IMR-90 (cell line): ENCODE data around the gene RPUSD2. TPM values are rescaled to one million over a fixed set of nuclear protein-coding genes. Genes with fewer than 3 reads are reported as not detected.

ENCODE experiments used
- ATAC-seq: fragments of 200-7000 bp; cut with Tn5 transposase; 2 replicates; pipeline ENCODE4 v1.9.1; 2020; ENCODE audit warnings: low read depth, mild to moderate bottlenecking, moderate library complexity
- BruUV-seq: library from RNA; stranded (reverse); fragments of 400-500 nt; replicated peaks from 2 replicates; lab custom pipeline; 2021; lab: Mats Ljungman, UMichigan
- CTCF ChIA-PET: fragments of 300-600 bp; formaldehyde crosslinking; extraction: SDS; loops from one replicate; lab custom pipeline; 2021; ENCODE audit warnings: antibody characterized with exemption; lab: Yijun Ruan, JAX
- POLR2A ChIA-PET: fragments of 300-600 bp; sonication (Branson Sonifier 250); formaldehyde crosslinking; loops from one replicate; lab custom pipeline; 2022; ENCODE audit warnings: antibody characterized with exemption; ENCODE audit not compliant: unreplicated experiment; lab: Charles Lee
- DNase-seq: peaks from one replicate; pipeline ENCODE4 v3.0.0; 2013
- H2AFZ ChIP-seq: replicated peaks from 2 replicates; pipeline ENCODE3; 2013; ENCODE audit warnings: low read length, mild to moderate bottlenecking; ENCODE audit not compliant: poor library complexity
- H2AK5ac ChIP-seq: 2 replicates; pipeline ENCODE4 v1.6.1; 2013; ENCODE audit warnings: low read depth, low read length, inconsistent platforms
- H2AK9ac ChIP-seq: replicated peaks from 2 replicates; pipeline ENCODE3; 2013; ENCODE audit warnings: mild to moderate bottlenecking, low read depth, low read length, moderate library complexity; ENCODE audit not compliant: poor library complexity
- H2BK120ac ChIP-seq: 2 replicates; pipeline ENCODE4 v1.6.1; 2013; ENCODE audit warnings: low read depth, low read length, inconsistent platforms
- H2BK15ac ChIP-seq: 3 replicates; pipeline ENCODE4 v1.6.1; 2013; ENCODE audit warnings: low read depth, low read length, inconsistent platforms
- H2BK20ac ChIP-seq: 2 replicates; pipeline ENCODE4 v1.6.1; 2013; ENCODE audit warnings: low read depth, mild to moderate bottlenecking, inconsistent platforms, low read length, moderate library complexity
- H2BK5ac ChIP-seq: 2 replicates; pipeline ENCODE4 v1.6.1; 2013; ENCODE audit warnings: mild to moderate bottlenecking, low read depth, low read length, inconsistent platforms; ENCODE audit not compliant: poor library complexity, severe bottlenecking
- H3K14ac ChIP-seq: replicated peaks from 2 replicates; pipeline ENCODE4 v1.6.1; 2013; ENCODE audit warnings: low read depth, low read length, inconsistent platforms
- H3K18ac ChIP-seq: 2 replicates; pipeline ENCODE4 v1.6.1; 2013; ENCODE audit warnings: low read depth, low read length, control low read depth
- H3K23ac ChIP-seq: 2 replicates; pipeline ENCODE4 v1.6.1; 2013; ENCODE audit warnings: low read depth, low read length, inconsistent platforms
- H3K27ac ChIP-seq: 2 replicates; pipeline ENCODE4 v1.5.1; 2013; ENCODE audit warnings: mild to moderate bottlenecking, control low read depth, low read length; ENCODE audit not compliant: insufficient read depth
- H3K27me3 ChIP-seq: 2 replicates; pipeline ENCODE4 v1.6.1; 2013; ENCODE audit warnings: low read length; ENCODE audit not compliant: control insufficient read depth, insufficient read depth
- H3K36me3 ChIP-seq: 2 replicates; pipeline ENCODE4 v1.6.1; 2013; ENCODE audit warnings: low read length, mixed read lengths; ENCODE audit not compliant: control insufficient read depth, insufficient read depth
- H3K4ac ChIP-seq: 2 replicates; pipeline ENCODE4 v1.6.1; 2013; ENCODE audit warnings: low read depth, low read length, inconsistent platforms
- H3K4me1 ChIP-seq: 2 replicates; pipeline ENCODE4 v1.6.1; 2013; ENCODE audit warnings: low read length, mixed read lengths; ENCODE audit not compliant: control insufficient read depth, insufficient read depth
- H3K4me2 ChIP-seq: 2 replicates; pipeline ENCODE4 v1.6.1; 2013; ENCODE audit warnings: low read depth, mild to moderate bottlenecking, control low read depth, low read length, moderate library complexity
- H3K4me3 ChIP-seq: 2 replicates; pipeline ENCODE4 v1.5.1; 2013; ENCODE audit warnings: low read depth, mild to moderate bottlenecking, control low read depth, low read length, moderate library complexity; ENCODE audit not compliant: insufficient read depth
- H3K56ac ChIP-seq: 2 replicates; pipeline ENCODE4 v1.6.1; 2013; ENCODE audit warnings: low read length, inconsistent platforms; ENCODE audit not compliant: insufficient read depth; ENCODE audit errors: extremely low read depth
- H3K79me1 ChIP-seq, 2 experiments: 2 replicates each; pipeline ENCODE4 v1.6.1; 2013; ENCODE audit warnings: low read length in 2 of 2, inconsistent platforms in 1 of 2, low read depth in 1 of 2
- H3K9ac ChIP-seq: 2 replicates; pipeline ENCODE4 v1.6.1; 2013; ENCODE audit warnings: low read depth, low read length, control low read depth
- H3K9me1 ChIP-seq: 2 replicates; pipeline ENCODE4 v1.6.1; 2013; ENCODE audit warnings: low read length, inconsistent platforms; ENCODE audit not compliant: insufficient read depth
- H3K9me3 ChIP-seq: 2 replicates; pipeline ENCODE4 v1.6.1; 2013; ENCODE audit warnings: low read length; ENCODE audit not compliant: control insufficient read depth, insufficient read depth
- H4K20me1 ChIP-seq: 2 replicates; pipeline ENCODE4 v1.6.1; 2013; ENCODE audit warnings: low read length, inconsistent platforms; ENCODE audit not compliant: insufficient read depth
- H4K5ac ChIP-seq: 2 replicates; pipeline ENCODE4 v1.6.1; 2013; ENCODE audit warnings: mild to moderate bottlenecking, low read depth, low read length, control low read depth
- H4K8ac ChIP-seq, 2 experiments: 2 replicates each; pipeline ENCODE4 v1.6.1; 2013; ENCODE audit warnings: low read depth in 2 of 2, low read length in 2 of 2, control low read depth in 1 of 2, inconsistent platforms in 1 of 2
- H4K91ac ChIP-seq: 2 replicates; pipeline ENCODE4 v1.6.1; 2013; ENCODE audit warnings: low read depth, low read length, inconsistent platforms; ENCODE audit not compliant: insufficient read depth
- BHLHE40 ChIP-seq: fragments of 150-350 bp; IDR thresholded peaks from 2 replicates; pipeline ENCODE4 v1.6.1; 2016; ENCODE audit warnings: mild to moderate bottlenecking, low read depth, low read length
- CEBPB ChIP-seq: IDR thresholded peaks from 2 replicates; pipeline ENCODE4 v1.6.1; 2012; ENCODE audit warnings: low read depth, low read length, improper control_type of control experiment
- CHD1 ChIP-seq: IDR thresholded peaks from 2 replicates; pipeline ENCODE4 v1.6.1; 2012; ENCODE audit warnings: low read depth, low read length, improper control_type of control experiment
- CTCF ChIP-seq: conservative IDR thresholded peaks from 2 replicates; pipeline ENCODE4 v1.5.1; 2012; ENCODE audit warnings: mild to moderate bottlenecking, low read depth, low read length, improper control_type of control experiment
- ELK1 ChIP-seq: fragments of 150-350 bp; IDR thresholded peaks from 2 replicates; pipeline ENCODE4 v1.6.1; 2016; ENCODE audit warnings: low read depth, mild to moderate bottlenecking, low read length, moderate library complexity, borderline replicate concordance
- FOS ChIP-seq: fragments of 150-350 bp; IDR thresholded peaks from 2 replicates; pipeline ENCODE4 v1.6.1; 2016; ENCODE audit warnings: low read depth, low read length
- MAFK ChIP-seq: IDR thresholded peaks from 2 replicates; pipeline ENCODE4 v1.6.1; 2012; ENCODE audit warnings: low read depth, low read length, improper control_type of control experiment
- MAZ ChIP-seq: IDR thresholded peaks from 2 replicates; pipeline ENCODE4 v1.6.1; 2012; ENCODE audit warnings: low read depth, mild to moderate bottlenecking, low read length, improper control_type of control experiment, moderate library complexity, borderline replicate concordance
- MXI1 ChIP-seq: IDR thresholded peaks from 2 replicates; pipeline ENCODE4 v1.6.1; 2012; ENCODE audit warnings: low read depth, mild to moderate bottlenecking, low read length, moderate library complexity, borderline replicate concordance
- NFE2L2 ChIP-seq: fragments of 150-350 bp; IDR thresholded peaks from 2 replicates; pipeline ENCODE4 v1.6.1; 2016; ENCODE audit warnings: low read depth, mild to moderate bottlenecking, low read length
- POLR2A ChIP-seq: IDR thresholded peaks from 2 replicates; pipeline ENCODE4 v1.6.1; 2012; ENCODE audit warnings: mild to moderate bottlenecking, low read depth, low read length
- RAD21 ChIP-seq: IDR thresholded peaks from 2 replicates; pipeline ENCODE4 v1.6.1; 2012; ENCODE audit warnings: low read length, improper control_type of control experiment
- RCOR1 ChIP-seq: IDR thresholded peaks from 2 replicates; pipeline ENCODE4 v1.6.1; 2012; ENCODE audit warnings: mild to moderate bottlenecking, low read length, improper control_type of control experiment; ENCODE audit not compliant: insufficient replicate concordance
- RFX5 ChIP-seq: IDR thresholded peaks from 2 replicates; pipeline ENCODE4 v1.8.0; 2012; ENCODE audit warnings: low read depth, mild to moderate bottlenecking, low read length, moderate library complexity
- SMC3 ChIP-seq: fragments of 150-350 bp; IDR thresholded peaks from 2 replicates; pipeline ENCODE4 v1.6.1; 2016; ENCODE audit warnings: low read depth, mild to moderate bottlenecking, antibody characterized with exemption, low read length, moderate library complexity
- USF2 ChIP-seq: fragments of 150-350 bp; IDR thresholded peaks from 2 replicates; pipeline ENCODE4 v1.6.1; 2017; ENCODE audit warnings: mild to moderate bottlenecking, antibody characterized with exemption, low read length, low read depth
- WGBS, 2 experiments: methylation state at CpG; one replicate each; pipeline versions ENCODE4 v1.1.5 to v1.1.7; 2013; ENCODE audit warnings: missing lambda C conversion rate in 2 of 2; ENCODE audit not compliant: insufficient read length in 1 of 2; ENCODE audit errors: extremely low coverage in 2 of 2; 5-methylcytosine and 5-hydroxymethylcytosine counted together
- dilution Hi-C: fragments of 300-500 bp; cut with HindIII; formaldehyde crosslinking; loops from one replicate; pipeline ENCODE4 v1.14.3; 2018; ENCODE audit warnings: low sequenced_read_pairs; ENCODE audit not compliant: unreplicated experiment
- in situ Hi-C: fragments of 300-500 bp; cut with MboI; formaldehyde crosslinking; loops from 3 replicates; pipeline ENCODE4 v1.14.3; 2019; ENCODE audit warnings: low sequenced_read_pairs, inconsistent platforms, mixed read lengths
- intact Hi-C: fragments of 100-400 bp; cut with micrococcal nuclease; formaldehyde crosslinking; loops from 2 replicates; pipeline ENCODE4 v1.10.0; 2022
- polyA plus RNA-seq, 3 experiments: library from polyadenylated mRNA; depleted of rRNA; stranded (reverse); fragments of >200 nt; gene quantifications; 2 replicates each; pipeline ENCODE4 v1.2.3, GENCODE V29; 2012; ENCODE audit warnings: low replicate concordance in 1 of 3
- total RNA-seq: library from RNA; depleted of rRNA; stranded (reverse); fragments of >200 nt; gene quantifications from 2 replicates; pipeline ENCODE4 v1.2.3, GENCODE V29; 2012

The RPUSD2 gene
- total and polyA plus RNA-seq, 2 of the 4 experiments (the other 2 are of a cell fraction) = 7.4 to 13.4 TPM

- no peak overlapping the region for H2BK5ac ChIP-seq
- peak overlapping the region; percentile 63 for H2AK9ac ChIP-seq
- H4K5ac ChIP-seq = no peak overlapping the region
- in situ Hi-C loops = no loop called here
- H3K27ac ChIP-seq = no peak overlapping the region
- no peak overlapping the region for H2AFZ ChIP-seq
- no peak overlapping the region for H3K56ac ChIP-seq
- no peaks in the 10 kb centered on the region for H3K36me3 ChIP-seq
- H3K9me1 ChIP-seq = no peaks in the 10 kb centered on the region
- no peak overlapping the region for H2BK20ac ChIP-seq
- no peaks in the 10 kb centered on the region for H3K27me3 ChIP-seq
- no peak overlapping the region for H3K9ac ChIP-seq
- dilution Hi-C loops = no loop called here
- no peak for DNase-seq
- H3K14ac ChIP-seq = no peak overlapping the region
- intact Hi-C loops = no loop called here
- H4K91ac ChIP-seq = no peak overlapping the region
- BruUV-seq = no TSS peak
- ATAC-seq = no peak
- H4K8ac ChIP-seq = no peak overlapping the region
- no peak overlapping the region for H3K23ac ChIP-seq
- H3K9me3 ChIP-seq = no peaks in the 10 kb centered on the region
- no peaks in the 10 kb centered on the region for H4K20me1 ChIP-seq
- no peak overlapping the region for H3K18ac ChIP-seq
- ChIA-PET POLR2A (no interaction called here), CTCF (no interaction called here)
- H3K4me1 ChIP-seq = 0 out of 2 replicates have a peak, but pooled peaks cover 2% of the 10 kb centered on the region
- H3K4me2 ChIP-seq = no peak overlapping the region
- H2AK5ac ChIP-seq = no peak overlapping the region
- H2BK120ac ChIP-seq = no peak overlapping the region
- 100% methylated on average over 1 of the region's 3 CpGs; no CpG with 5 or more reads in 1 of the 2 experiments for WGBS, 2 experiments
- H3K4me3 ChIP-seq = no peak overlapping the region
- no peak overlapping the region for H2BK15ac ChIP-seq
- no peaks in the 10 kb centered on the region for H3K79me1 ChIP-seq
- H3K4ac ChIP-seq = no peak overlapping the region
- TF ChIP-seq SMC3 (no peak), NFE2L2 (no peak), RAD21 (no peak), MAFK (no peak), POLR2A (no peak), CEBPB (no peak), MXI1 (no peak), CTCF (no peak), ELK1 (no peak), USF2 (no peak), RCOR1 (no peak), RFX5 (no peak), MAZ (no peak), FOS (no peak), BHLHE40 (no peak), CHD1 (no peak)
Observed at GRCh38 chr15:40525855-40526254, 43.2 kb upstream of the RPUSD2 start.
